T-helper 1 cell (primary cell): ENCODE measurements around the gene PRR33.
"Not testable (repeated sequence)": the region's sequence is repeated elsewhere in the genome, so short reads cannot be mapped to it uniquely, and the experiment has no call there.

Experiments used
- DNase-seq, 5 donors: peaks; one replicate each; pipeline ENCODE4 v3.0.0-alpha.2; 2012 to 2020

PRR33 gene

GRCh38 chr11:1875093-1875850 lies 16.4 kb downstream of the PRR33 start:
- peak in 2 of 5 donors; percentile 5 to 10 for DNase-seq

GRCh38 chr11:1874441-1875092 lies 17.1 kb downstream of the PRR33 start:
- DNase-seq, result peak in 1 of 5 donors; percentile 5

- not testable (repeated sequence) for DNase-seq
Measured at GRCh38 chr11:1873813-1874150, 17.9 kb downstream of the PRR33 start.

GRCh38 chr11:1873048-1873812 lies 18.5 kb downstream of the PRR33 start:
- no peak for DNase-seq

GRCh38 chr11:1872267-1872985 lies 19.3 kb downstream of the PRR33 start:
- no peak for DNase-seq

- DNase-seq, result no peak
Measured at GRCh38 chr11:1871531-1871930, 20.2 kb downstream of the PRR33 start.

- DNase-seq, result peak in 3 of 5 donors; percentile 20 to 49 (median 27)
Measured at GRCh38 chr11:1870721-1871466, 20.8 kb downstream of the PRR33 start.

- DNase-seq, result no peak
Measured at GRCh38 chr11:1870326-1870696, 21.4 kb downstream of the PRR33 start.

- no peak for DNase-seq
Measured at GRCh38 chr11:1869427-1870325, 22.0 kb downstream of the PRR33 start.

- DNase-seq, result no peak
Measured at GRCh38 chr11:1868636-1869291, 22.9 kb downstream of the PRR33 start.

- DNase-seq, result no peak
Measured at GRCh38 chr11:1868056-1868635, 23.5 kb downstream of the PRR33 start.

GRCh38 chr11:1867381-1867780 lies 24.3 kb downstream of the PRR33 start:
- DNase-seq, result no peak

- no peak for DNase-seq
Measured at GRCh38 chr11:1866776-1867175, 24.9 kb downstream of the PRR33 start.

- no peak for DNase-seq
Measured at GRCh38 chr11:1866226-1866625, 25.5 kb downstream of the PRR33 start.

GRCh38 chr11:1864831-1865665 lies 26.6 kb downstream of the PRR33 start:
- no peak for DNase-seq

- DNase-seq, result no peak
Measured at GRCh38 chr11:1864231-1864630, 27.5 kb downstream of the PRR33 start.

- no peak for DNase-seq
Measured at GRCh38 chr11:1863352-1864216, 28.1 kb downstream of the PRR33 start.
